ENCODE results near the gene ONECUT3. TPM values are rescaled to one million over a fixed set of nuclear protein-coding genes. Genes with fewer than 3 reads are reported as not detected.

The ONECUT3 gene
- total and polyA plus RNA-seq, 5 donors from 2014 or later, result not detected

DNA sequence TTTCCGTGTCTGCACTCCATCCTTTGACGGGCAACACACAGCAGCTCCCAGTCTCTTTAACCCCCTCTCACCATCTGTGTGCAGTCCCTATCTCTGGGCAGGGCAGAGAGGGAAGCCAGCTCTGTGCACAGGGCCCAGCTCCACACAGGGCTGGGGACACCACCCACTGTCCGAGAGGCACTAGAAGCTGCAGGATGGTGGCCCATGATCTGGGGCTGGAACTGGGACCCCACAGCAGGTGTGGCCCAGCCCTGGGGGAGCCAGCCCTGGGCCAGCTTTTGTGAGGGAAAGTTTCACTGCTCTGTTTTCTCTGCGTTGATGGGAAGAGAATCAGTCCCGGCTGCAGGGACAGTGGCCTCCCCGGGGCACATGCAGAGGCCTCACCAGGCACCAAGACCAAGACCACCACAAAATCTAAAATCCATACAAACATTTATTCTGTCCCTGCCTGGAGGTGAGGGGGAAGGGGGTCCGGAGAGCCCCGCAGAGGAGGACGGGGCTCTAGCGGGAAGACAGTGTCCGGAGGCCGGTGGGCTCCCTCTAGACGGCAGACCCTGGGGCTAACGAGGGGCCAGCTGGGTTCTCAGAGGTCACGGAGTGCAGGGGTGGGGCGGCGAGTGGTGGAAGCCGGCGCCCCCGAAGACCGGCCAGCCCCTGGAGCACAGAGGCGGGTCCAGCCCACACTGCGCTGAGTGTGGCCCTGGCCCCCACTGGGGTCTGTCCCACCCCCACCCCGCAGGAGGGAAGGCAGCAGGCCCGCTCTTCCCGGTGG, 61.7 kb downstream of the ONECUT3 start:
- no peaks in the 10 kb centered on the region for H3K9me3 ChIP-seq (ENCODE audit: control insufficient read depth in 2 of 2, low read length in 2 of 2)
- peaks cover 4 to 18% (median 9%) of the 10 kb centered on the region in 4 donors for H3K4me1 Mint-ChIP-seq
- ATAC-seq (ENCODE audit: low read depth in 2 of 2) (no peak), DNase-seq (no peak)
- no peaks in the 10 kb centered on the region for H3K27me3 Mint-ChIP-seq
- H3K4me1 ChIP-seq (ENCODE audit: control insufficient read depth, insufficient read depth, low read length, poor library complexity, severe bottlenecking), result peaks cover 20% of the 10 kb centered on the region
- no peak overlapping the region for H3K4me3 Mint-ChIP-seq
- peaks cover 20% of the 10 kb centered on the region for H3K36me3 ChIP-seq (ENCODE audit: control insufficient read depth, insufficient read depth, low read length)
- no peak overlapping the region for H3K4me3 ChIP-seq (ENCODE audit: low read depth, low read length)
- H3K27ac Mint-ChIP-seq, result peak overlapping the region in 1 of 3 donors; percentile 71
- peaks cover 0 to 2% (median 0%) of the 10 kb centered on the region in 7 donors for H3K9me3 Mint-ChIP-seq
- no peaks in the 10 kb centered on the region for H3K27me3 ChIP-seq (ENCODE audit: control insufficient read depth, insufficient read depth, low read length)
- H3K36me3 Mint-ChIP-seq, result peaks cover 3% of the 10 kb centered on the region
- H3K27ac ChIP-seq (ENCODE audit: insufficient read depth, low read length, poor library complexity, severe bottlenecking), result no peak overlapping the region

DNA sequence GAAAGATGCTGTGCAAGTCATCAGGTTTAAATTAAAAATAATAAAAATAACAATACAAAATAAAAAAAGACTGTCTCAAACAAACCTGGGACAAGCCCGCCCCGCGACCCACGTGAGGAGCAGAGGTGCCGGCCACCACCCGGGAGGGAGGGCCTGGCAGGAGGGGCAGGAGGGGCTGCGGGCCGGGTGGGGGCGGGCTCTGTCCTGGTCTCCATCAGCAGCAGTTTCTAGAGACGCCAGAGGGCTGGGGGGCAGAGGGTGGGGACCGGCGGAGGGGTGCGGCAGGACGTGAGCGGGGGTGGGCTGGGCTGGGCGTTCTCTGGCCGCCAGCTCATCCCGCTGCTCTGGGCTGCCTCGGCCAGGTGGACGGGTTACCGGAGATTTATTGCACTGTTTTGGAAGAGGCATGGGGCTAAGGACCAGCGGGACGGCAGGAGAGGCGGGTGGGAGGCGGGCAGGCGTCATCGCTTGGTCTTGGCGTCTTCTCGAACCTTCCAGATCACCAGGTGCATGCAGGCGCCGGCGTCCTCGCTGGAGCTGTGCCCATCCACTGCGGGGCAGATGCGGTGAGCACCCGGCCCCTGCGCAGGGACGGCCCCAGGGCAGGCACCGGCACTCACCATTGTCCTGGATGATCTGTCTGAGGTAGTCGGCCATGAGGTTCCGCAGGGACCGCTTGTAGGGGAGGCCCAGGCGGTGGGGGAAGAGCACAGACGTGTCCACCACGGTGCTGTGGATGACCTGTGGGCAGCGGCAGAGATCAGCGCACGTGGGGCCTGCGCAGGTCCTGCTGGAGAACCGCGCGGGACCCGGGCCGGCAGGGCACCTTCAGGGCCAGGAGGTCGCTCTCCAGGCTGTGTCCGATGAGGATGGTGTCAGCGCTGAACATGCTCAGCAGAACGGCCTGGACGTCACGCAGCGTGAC, 62.6 kb downstream of the ONECUT3 start:
- Mint-ChIP-seq H3K9me3 (peaks cover 0 to 2% (median 0%) of the 10 kb centered on the region in 7 donors), H3K36me3 (peaks cover 7% of the 10 kb centered on the region), H3K4me1 (peaks cover 4 to 20% (median 9%) of the 10 kb centered on the region in 4 donors), H3K4me3 (no peak overlapping the region), H3K27ac (no peak overlapping the region), H3K27me3 (no peaks in the 10 kb centered on the region)
- Histone ChIP-seq H3K9me3 (ENCODE audit: control insufficient read depth in 2 of 2, low read length in 2 of 2) (no peaks in the 10 kb centered on the region), H3K27me3 (ENCODE audit: control insufficient read depth, insufficient read depth, low read length) (no peaks in the 10 kb centered on the region), H3K4me1 (ENCODE audit: control insufficient read depth, insufficient read depth, low read length, poor library complexity, severe bottlenecking) (peaks cover 20% of the 10 kb centered on the region), H3K36me3 (ENCODE audit: control insufficient read depth, insufficient read depth, low read length) (peaks cover 26% of the 10 kb centered on the region), H3K27ac (ENCODE audit: insufficient read depth, low read length, poor library complexity, severe bottlenecking) (no peak overlapping the region), H3K4me3 (ENCODE audit: low read depth, low read length) (no peak overlapping the region)
- DNase-seq (no peak), ATAC-seq (ENCODE audit: low read depth in 2 of 2) (no peak)

DNA sequence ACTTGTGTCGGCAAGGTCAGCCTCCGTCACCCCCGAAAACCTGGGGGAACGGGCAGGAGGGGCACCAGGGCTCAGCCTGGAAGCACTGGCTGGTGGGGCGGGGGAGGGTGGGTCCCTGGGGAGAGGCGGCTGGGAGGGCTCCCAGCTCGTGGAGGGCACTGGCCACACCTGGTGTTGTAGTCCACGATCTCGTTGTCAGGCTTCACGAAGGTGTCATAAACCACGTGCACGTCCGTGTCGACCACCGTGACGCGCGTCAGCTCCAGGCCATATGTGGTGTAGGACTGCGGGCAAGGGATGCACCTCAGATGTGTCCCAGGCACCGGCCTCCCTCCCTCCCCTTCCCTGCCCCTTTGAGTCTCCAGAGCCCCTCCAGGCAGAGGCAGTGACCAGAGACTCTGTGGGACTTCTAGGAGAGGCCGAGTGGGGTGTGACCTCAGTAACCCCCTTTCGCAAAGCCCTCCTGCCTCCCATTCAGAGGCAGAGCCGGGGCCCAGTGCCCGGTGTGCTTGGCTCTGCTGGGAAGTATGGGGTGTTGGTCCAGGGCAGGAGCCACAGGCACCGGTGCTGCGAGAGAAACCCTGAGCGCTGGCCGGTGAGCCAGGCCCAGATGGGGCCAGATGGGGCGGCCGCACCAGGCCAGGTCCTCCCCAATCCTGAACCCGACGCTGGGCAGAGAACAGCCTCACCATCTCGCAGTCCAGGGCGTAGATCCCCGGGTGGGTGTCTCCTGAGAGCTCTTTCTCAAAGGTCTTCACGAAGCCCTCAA, 63.4 kb downstream of the ONECUT3 start:
- Mint-ChIP-seq H3K27me3 (no peaks in the 10 kb centered on the region), H3K36me3 (peaks cover 7% of the 10 kb centered on the region), H3K9me3 (peaks cover 0 to 2% (median 0%) of the 10 kb centered on the region in 7 donors), H3K4me1 (peaks cover 4 to 15% (median 9%) of the 10 kb centered on the region in 4 donors), H3K27ac (no peak overlapping the region), H3K4me3 (no peak overlapping the region)
- H3K36me3 ChIP-seq (ENCODE audit: control insufficient read depth, insufficient read depth, low read length), result peaks cover 28% of the 10 kb centered on the region
- peaks cover 16% of the 10 kb centered on the region for H3K4me1 ChIP-seq (ENCODE audit: control insufficient read depth, insufficient read depth, low read length, poor library complexity, severe bottlenecking)
- no peak for ATAC-seq (ENCODE audit: low read depth in 2 of 2)
- H3K27me3 ChIP-seq (ENCODE audit: control insufficient read depth, insufficient read depth, low read length), result no peaks in the 10 kb centered on the region
- DNase-seq, result no peak
- no peak overlapping the region for H3K4me3 ChIP-seq (ENCODE audit: low read depth, low read length)
- H3K27ac ChIP-seq (ENCODE audit: insufficient read depth, low read length, poor library complexity, severe bottlenecking), result no peak overlapping the region
- H3K9me3 ChIP-seq (ENCODE audit: control insufficient read depth in 2 of 2, low read length in 2 of 2), result no peaks in the 10 kb centered on the region

DNA sequence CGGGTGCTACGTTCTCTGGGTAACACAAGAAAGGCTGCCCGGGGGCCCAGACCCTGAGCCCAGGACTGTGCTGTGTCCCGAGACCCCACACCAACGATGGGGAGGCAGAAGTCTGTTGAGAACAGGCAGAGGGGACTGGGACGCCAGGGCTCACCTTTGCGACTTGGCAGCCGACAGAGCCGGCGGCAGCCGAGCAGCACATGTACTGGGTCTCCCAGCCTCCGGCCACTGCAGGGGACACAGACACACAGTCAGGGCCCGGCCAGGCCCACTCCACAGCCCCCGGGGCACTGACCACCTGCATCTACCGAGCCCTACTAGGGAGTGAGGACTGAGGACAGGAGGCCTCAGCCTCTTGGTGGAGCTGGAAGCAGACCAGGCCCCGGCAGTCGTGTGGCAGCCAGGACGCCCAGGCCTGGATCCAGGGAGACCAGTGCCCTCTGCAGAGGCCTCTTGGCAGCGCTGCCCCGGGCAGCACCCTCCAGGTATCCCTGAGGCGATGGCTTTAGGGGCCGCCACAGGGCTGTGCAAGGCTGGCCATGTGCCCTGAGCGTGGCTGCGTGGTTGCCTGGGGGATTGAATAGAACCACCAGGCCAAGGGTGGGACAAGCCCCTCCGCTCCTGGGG, 64.4 kb downstream of the ONECUT3 start:
- Mint-ChIP-seq H3K4me1 (peaks cover 4 to 13% (median 6%) of the 10 kb centered on the region in 4 donors), H3K27ac (peak overlapping the region in 1 of 3 donors; percentile 63), H3K36me3 (peaks cover 9% of the 10 kb centered on the region), H3K27me3 (no peaks in the 10 kb centered on the region), H3K4me3 (peak overlapping the region in 1 of 4 donors; percentile 21), H3K9me3 (peaks cover 0 to 2% (median 0%) of the 10 kb centered on the region in 7 donors)
- peaks cover 28% of the 10 kb centered on the region for H3K36me3 ChIP-seq (ENCODE audit: control insufficient read depth, insufficient read depth, low read length)
- no peak overlapping the region for H3K27ac ChIP-seq (ENCODE audit: insufficient read depth, low read length, poor library complexity, severe bottlenecking)
- DNase-seq (no peak), ATAC-seq (ENCODE audit: low read depth in 2 of 2) (no peak)
- no peak overlapping the region for H3K4me3 ChIP-seq (ENCODE audit: low read depth, low read length)
- no peaks in the 10 kb centered on the region for H3K9me3 ChIP-seq (ENCODE audit: control insufficient read depth in 2 of 2, low read length in 2 of 2)
- H3K4me1 ChIP-seq (ENCODE audit: control insufficient read depth, insufficient read depth, low read length, poor library complexity, severe bottlenecking), result peaks cover 11% of the 10 kb centered on the region
- H3K27me3 ChIP-seq (ENCODE audit: control insufficient read depth, insufficient read depth, low read length), result no peaks in the 10 kb centered on the region

DNA sequence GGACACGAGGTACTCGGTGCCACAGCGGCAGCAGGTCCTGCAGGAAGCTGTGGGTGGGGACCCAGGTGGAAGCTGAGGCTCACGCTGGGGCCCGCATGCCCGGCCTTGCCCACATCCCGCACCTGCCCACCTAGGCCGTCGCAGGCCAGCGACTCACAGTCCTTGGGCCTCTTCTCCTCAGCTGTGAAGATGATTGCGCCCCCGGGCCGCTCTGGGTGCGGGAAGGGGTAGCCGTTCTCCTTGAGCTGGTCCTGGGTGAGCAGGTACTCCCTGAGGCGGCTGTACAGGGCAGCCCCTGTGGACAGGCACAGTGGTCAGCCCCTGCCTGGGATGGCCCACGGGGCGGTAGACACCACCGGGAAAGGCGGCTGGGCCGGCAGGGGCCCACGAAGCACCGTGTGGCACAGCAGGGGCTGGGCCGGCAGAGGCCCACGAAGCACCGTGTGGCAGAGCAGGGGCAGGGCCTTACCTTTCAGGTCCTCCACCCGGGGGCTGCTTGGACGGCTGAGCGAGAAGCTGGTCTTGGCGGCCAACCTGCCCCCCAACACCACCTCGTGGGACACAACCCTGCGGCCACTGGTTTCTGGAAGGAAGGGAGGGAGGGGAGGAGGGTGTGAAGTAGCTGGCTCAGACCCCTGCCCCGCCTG, 65.4 kb downstream of the ONECUT3 start:
- no peaks in the 10 kb centered on the region for H3K9me3 Mint-ChIP-seq
- H3K36me3 Mint-ChIP-seq, result peaks cover 9% of the 10 kb centered on the region
- no peaks in the 10 kb centered on the region for H3K27me3 Mint-ChIP-seq
- DNase-seq (no peak), ATAC-seq (ENCODE audit: low read depth in 2 of 2) (no peak)
- Histone ChIP-seq H3K4me3 (ENCODE audit: low read depth, low read length) (no peak overlapping the region), H3K9me3 (ENCODE audit: control insufficient read depth in 2 of 2, low read length in 2 of 2) (no peaks in the 10 kb centered on the region), H3K27me3 (ENCODE audit: control insufficient read depth, insufficient read depth, low read length) (no peaks in the 10 kb centered on the region), H3K27ac (ENCODE audit: insufficient read depth, low read length, poor library complexity, severe bottlenecking) (no peak overlapping the region), H3K36me3 (ENCODE audit: control insufficient read depth, insufficient read depth, low read length) (peaks cover 28% of the 10 kb centered on the region), H3K4me1 (ENCODE audit: control insufficient read depth, insufficient read depth, low read length, poor library complexity, severe bottlenecking) (peaks cover under 1% of the 10 kb centered on the region)
- no peak overlapping the region for H3K4me3 Mint-ChIP-seq
- peaks cover 0 to 6% (median 0%) of the 10 kb centered on the region in 4 donors for H3K4me1 Mint-ChIP-seq
- H3K27ac Mint-ChIP-seq, result no peak overlapping the region

DNA sequence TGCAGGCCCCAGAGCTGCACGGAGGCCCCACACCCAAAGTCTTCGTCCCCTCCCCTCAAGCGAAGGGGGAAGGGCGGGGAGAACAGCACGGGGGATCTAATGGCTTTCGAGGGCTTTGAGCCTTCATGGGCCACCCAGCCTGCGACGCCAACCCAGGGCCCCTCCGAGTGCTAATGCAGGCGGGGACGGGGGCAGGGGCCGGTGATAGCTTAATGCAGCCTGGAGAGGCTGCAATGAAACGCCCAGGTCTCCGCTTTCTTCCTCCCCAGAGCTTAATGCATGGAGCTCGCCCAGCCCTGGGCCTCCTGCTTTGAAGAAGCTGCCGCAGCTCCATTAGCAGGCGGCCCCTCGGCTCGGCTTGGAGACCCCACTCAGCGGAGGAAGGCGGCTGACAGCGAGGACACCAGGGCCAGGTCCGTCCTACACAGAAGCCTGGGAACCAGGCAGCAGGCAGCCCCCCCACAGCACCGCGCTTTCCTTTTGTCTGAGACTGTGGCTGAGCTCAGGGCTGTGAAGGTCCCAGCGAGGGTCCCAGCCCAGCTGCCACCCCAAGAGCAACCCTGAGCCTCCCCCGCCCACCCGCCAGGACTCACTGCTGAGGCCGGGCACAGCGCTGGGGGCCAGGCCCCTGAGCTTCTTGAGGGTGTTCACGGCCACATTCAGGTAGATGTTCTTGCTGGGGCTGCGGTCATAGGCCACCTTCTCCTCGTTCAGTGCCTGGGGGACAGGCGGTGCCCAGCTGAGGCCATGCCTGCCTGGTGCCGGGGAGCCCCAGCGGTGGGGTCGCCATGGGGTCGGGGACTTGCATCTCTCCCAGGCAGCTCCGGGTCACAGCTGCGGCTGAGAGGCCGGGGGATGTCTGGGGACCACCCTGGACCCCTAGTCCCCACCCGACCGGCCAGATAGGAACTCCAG, 66.3 kb downstream of the ONECUT3 start:
- H3K27ac Mint-ChIP-seq, result no peak overlapping the region
- Histone ChIP-seq H3K27me3 (ENCODE audit: control insufficient read depth, insufficient read depth, low read length) (no peaks in the 10 kb centered on the region), H3K9me3 (ENCODE audit: control insufficient read depth in 2 of 2, low read length in 2 of 2) (no peaks in the 10 kb centered on the region), H3K36me3 (ENCODE audit: control insufficient read depth, insufficient read depth, low read length) (peaks cover 34% of the 10 kb centered on the region), H3K4me3 (ENCODE audit: low read depth, low read length) (no peak overlapping the region), H3K27ac (ENCODE audit: insufficient read depth, low read length, poor library complexity, severe bottlenecking) (no peak overlapping the region), H3K4me1 (ENCODE audit: control insufficient read depth, insufficient read depth, low read length, poor library complexity, severe bottlenecking) (no peaks in the 10 kb centered on the region)
- peaks cover 0 to 5% (median 0%) of the 10 kb centered on the region in 4 donors for H3K4me1 Mint-ChIP-seq
- ATAC-seq (ENCODE audit: low read depth in 2 of 2) (no peak), DNase-seq (no peak)
- H3K27me3 Mint-ChIP-seq, result no peaks in the 10 kb centered on the region
- peaks cover 9% of the 10 kb centered on the region for H3K36me3 Mint-ChIP-seq
- H3K4me3 Mint-ChIP-seq, result no peak overlapping the region
- no peaks in the 10 kb centered on the region for H3K9me3 Mint-ChIP-seq
